DMS 273 treated with DMSO at 0.1 percent for 48 hours (cell line): ENCODE results near the gene PIP5KL1.

Source experiments
- DNase-seq: peaks from one replicate; lab custom pipeline; 2025; lab: John Stamatoyannopoulos, UW

PIP5KL1 gene, protein sequence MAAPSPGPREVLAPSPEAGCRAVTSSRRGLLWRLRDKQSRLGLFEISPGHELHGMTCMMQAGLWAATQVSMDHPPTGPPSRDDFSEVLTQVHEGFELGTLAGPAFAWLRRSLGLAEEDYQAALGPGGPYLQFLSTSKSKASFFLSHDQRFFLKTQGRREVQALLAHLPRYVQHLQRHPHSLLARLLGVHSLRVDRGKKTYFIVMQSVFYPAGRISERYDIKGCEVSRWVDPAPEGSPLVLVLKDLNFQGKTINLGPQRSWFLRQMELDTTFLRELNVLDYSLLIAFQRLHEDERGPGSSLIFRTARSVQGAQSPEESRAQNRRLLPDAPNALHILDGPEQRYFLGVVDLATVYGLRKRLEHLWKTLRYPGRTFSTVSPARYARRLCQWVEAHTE

DNA sequence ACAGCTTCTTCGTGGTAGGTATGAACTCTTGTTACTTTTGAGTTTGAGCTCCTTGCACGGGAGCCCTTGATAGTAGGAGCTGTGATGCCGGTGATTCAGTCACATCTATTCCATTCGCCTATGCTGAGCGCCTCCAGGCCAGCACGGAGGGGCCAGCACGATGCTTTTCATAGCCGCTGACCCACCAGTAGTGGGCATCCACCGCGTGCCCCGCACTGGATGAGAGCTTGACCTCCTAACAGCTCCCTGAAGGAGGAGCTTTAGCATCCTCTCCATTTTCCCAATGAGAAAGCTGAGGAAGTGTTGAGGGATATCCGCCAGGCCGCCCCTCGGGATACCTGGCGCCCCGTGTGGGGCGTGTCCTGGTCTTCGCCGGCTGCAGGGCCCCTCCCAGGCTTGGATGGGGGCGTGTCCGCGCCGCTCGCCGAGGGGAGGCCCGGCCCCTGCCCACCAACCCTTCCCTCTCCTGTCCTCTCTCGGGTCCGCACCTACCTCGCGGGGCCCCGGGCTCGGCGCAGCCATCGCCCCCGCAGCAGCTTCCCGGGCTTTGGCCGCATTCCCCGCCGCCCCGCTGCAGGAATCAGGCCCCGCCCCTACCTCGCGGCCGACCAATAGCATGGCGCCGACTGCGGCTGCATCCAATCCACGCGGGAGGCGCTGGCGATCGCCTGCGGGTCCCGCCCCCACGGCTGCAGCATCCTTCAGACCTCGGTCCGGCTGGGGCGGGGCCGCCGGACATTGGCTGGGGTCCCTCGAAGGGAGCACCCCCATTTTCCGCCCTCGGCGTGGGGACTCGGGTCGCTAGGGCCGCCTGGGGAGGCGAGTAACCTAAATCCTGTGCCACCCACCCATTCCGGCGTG lies at the start of gene PIP5KL1:
TSS of gene PIP5KL1 (minus strand) at position 547 of the 861 bp plus-strand sequence. CDS start at position 522, 25 bp downstream.
- peak; percentile 44 for DNase-seq

DNA sequence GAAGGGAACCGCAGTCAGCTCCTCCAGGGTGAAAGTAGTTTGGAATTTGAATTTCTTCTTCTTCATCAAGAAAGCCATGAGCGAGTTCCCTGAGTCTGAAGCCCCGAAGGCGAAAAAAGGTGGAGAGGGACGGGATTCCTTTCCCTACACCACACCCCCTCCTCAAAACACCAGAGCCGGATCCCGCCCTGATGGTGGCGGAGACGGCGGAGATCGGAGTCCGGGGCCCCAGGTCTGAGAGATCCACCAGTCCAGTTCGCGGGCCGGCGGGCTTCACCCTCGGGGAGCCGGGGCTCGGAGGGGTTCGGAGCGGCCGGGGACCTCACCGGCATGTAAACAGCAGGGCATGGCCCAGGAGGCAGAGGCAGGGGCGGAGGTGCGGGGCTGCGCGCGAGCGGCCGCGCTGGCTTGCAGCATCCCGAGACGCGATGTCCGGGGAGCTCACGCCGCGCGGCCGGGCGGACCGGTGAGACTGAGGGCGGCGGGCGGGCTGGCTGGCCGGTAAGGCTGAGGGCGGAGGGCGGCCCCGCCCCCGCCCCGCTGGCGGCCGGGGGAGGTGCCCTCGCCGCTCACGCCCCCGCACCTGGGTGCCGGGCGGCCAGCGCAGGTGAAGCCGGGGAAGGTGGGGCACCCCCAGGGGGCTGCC lies 49.6 kb upstream of the PIP5KL1 start:
- no peak for DNase-seq

DNA sequence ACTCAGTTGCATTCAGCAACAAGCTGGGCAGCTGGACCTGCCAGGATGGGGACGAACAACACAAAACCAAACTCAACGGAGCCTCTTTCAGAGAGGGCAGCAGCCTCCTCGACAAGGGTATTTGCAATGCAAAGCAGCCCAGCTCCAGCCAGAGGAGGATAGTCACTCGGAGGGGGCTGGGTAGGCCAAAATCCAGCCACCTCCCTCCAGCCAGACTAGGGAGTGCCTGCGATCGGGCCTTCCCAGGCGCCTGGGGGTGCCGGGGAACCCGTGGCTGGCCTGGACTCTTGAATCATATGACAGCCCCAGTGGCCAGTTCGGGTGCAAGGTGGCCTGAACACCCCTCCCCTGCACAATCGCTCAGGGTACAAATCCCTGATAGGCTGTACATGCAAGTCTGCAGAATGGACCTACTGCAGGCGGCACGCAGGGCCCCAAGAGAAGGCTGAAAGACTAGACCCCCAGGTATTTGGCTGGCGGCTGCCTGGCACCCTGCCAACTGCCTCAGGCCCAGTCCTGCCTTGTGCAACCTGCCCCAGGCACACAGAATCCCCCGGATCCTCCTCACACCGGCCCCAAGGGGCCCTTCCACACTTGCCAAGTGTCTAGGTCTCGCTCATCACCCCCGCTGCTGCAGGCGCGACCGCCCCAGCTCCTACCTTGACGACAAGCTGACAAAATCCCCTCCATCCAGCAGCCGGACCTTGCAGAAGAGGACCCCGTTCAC lies 48.9 kb upstream of the PIP5KL1 start:
- no peak for DNase-seq

DNA sequence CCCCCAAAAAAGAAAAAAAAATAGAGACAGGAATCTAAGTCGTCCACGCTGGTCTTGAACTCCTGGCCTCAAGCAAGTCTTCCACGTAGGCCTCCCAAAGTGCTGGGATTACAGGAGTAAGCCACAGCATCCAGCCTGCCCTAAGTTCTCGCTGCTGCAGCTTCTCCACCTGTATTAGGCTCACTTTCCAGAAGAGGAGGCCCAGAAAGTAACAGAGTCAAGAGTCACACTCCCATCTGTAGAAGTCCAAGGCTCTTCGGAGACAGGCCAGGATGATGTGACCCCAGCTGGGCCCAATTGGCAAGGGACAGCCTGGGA lies 48.4 kb upstream of the PIP5KL1 start:
- no peak for DNase-seq

DNA sequence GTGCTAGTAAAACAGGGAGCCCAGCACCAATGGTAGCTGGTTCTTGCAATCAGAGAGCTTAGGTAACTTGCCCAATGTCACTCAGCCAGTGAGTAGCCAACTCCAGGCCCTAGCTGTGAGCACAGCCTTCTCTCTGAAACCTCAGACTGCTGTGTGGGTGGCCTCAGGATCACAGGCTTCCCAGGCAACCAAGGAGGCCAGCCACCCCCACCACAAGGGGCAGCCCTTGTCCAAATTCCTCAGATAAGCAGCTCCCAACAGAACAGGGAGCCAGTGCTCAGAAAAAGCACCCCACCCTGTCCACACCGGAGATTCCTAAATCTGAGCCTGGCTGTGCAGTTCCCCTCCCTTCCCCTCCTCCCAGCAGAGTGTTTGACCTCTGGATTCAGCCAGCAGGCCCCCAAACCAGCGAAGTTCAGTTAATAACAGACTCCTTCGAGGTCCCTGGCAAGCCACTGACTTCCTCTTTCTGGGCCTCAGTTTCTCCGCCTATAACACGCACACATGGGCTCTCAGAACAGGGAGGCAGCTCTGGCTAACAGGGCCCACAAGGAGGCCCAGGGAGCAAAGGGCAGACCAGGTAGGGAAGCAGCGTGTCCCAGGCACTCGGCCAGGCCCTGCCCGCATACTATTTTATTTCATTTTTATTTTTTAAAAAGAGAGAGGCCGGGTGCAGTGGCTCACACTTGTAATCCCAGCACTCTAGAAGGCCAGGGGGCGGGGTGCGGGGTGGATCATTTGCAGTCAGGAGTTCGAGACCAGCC lies 47.5 kb upstream of the PIP5KL1 start:
- no peak for DNase-seq

DNA sequence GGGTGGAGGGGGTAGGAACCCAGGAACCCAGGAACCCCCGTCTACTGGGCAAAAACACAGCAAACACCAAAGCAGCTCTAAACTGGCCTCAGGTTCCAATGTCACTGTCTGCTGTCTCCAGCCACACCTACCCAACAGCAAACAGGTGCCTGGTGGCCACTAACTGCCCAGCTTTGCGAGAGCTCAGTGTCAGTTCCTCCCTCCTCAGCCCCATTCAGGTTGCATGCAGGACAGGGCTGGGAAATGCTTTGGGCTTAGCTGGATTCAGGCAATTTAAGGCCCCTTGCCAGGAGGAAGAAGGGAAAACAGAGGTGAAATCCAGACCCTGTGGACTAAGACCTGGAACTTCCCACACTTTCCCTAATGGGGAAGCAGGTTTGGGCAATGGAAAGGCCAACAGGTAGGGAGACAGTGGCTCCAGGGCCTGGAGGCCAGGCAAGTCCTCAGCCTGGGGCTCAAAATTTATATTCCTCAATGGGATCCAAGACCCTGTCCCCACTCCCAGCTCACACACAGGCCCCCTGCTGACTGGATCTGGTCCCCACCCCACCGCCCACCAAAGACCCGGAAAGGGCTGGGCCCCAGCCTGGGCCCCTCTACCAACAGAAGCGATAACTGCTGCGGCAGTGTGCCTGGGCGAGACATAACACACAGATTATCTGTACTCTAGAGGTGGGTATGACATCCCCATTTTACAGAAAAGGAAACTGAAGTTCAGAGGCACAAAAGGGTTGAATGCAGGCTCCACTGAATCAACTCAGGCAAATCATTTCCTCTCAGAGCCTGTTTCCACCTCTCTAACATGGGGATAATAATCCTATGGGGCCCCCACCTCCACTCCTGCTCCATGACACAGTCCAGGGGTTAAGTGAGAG lies 46.7 kb upstream of the PIP5KL1 start:
- no peak for DNase-seq

DNA sequence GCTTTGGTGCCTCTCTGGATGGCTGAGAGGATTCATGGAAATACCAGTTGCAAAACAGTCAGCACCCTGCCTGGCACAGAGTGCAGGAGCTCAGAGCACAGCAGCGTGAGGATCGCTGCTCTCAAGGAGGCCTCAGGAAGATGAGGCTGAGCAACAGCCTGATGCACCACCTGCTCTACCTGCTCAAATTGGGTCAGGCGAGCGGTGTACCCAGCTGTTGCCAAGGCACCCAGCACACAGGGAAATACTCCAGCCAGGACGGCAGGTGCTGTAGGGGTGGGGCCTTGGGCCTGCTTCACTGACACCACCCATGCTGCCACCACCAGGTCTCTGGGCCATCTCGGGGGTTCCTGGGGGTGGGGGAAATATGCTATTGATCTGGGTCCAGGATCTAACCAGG lies 45.9 kb upstream of the PIP5KL1 start:
- no peak for DNase-seq

DNA sequence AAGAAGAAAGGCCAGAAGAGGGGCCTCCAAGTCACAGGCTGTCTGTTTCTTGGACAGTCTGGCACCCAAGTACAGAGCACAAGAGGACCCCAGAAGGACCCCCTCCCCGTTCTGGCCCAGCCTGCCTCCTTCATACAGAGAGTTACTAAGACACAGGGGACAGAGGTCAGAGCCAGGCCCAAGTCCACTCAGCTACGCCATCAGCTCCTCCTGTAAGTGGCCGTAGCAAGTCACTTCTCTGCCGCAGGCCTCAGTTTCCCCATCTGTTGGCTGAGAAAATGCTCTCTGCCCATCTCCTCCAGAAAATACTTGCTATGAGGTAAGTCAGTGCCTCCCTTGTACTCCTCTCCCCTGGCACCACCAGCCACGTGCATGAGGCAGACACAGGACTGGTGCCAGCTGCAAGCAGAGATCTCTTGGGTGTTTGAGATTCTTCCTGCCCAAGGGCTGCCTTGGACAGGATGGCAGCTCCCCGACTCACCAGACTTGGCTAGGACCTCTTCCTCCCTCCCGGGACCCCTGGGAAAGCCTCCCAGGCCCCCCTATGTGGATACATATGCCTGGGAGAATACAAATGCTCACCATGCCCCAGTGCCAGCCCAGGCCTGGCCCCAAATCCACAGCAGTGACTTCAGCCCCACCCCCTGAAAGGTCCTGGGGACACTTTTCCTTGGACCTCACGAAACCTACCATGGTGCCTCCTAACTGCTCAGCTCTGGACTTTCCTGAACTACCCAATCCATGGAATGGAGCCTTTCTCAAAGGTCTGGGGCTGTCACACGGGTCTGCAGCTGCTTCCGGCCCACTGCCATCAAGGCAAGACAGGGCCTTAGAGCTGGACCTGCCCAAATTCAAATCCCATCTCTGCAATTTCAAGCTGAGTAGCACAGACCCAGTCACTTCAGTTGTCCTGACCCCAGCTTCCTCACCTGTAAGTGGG lies 45.1 kb upstream of the PIP5KL1 start:
- no peak for DNase-seq

DNA sequence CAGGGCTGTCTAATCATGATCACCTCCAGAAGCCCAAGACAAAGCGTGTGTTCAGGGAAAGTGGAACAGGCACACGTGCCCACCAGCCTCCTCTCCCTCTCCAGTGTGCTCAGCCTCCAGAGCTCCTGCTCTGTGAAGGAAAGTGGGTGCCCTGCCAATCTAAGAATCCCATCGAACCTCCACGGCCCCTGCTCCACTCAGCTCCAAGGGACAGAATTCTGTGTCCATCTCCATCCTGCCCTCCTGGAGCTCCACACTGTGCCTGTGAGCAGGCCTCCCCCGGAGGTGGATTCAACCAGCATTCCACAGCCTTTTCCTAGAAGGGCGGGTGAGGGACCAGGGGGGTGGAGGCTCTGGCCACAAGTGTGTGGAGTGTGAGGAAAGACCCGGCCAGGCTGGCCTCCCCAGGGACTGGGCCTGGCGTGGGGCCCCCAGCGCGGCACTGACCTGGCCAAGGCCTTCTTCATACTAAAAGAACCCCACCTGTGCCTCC lies 44.2 kb upstream of the PIP5KL1 start:
- no peak for DNase-seq

DNA sequence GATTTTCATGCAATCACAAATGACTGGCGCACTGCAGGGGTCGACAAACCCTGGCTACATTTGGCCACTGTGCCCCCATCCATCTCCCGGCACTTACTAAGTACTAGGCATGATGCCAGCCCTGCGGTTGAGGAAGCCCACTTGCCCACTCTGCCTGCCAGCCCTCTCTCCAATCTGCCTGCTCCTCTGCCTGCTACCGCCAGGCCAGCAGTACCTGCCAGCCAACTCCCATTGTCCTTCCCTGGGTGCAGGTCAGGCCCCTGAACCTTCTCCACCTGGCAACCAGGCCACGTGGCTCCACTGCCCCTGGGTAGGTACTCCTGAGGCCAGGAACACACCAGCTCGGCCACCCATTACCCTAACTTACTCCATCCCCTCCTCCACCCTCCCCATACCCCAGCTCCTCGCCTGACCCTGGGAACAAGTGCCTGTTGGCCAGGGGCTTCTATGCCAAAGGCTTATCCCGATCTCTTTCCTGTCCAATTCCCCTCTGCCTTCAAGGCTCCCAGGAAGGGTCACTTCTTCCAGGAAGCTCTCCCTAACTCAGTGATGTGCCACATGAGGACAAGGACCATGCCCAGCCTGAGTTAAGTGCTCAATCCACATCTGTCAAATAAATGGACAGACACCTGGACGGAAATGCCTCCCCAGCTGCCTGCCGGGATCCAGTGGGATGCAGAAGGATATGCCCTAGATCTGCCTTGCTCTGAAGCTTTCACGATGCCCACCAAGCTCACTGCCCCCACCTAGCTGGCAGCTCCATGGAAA lies 43.6 kb upstream of the PIP5KL1 start:
- no peak for DNase-seq

DNA sequence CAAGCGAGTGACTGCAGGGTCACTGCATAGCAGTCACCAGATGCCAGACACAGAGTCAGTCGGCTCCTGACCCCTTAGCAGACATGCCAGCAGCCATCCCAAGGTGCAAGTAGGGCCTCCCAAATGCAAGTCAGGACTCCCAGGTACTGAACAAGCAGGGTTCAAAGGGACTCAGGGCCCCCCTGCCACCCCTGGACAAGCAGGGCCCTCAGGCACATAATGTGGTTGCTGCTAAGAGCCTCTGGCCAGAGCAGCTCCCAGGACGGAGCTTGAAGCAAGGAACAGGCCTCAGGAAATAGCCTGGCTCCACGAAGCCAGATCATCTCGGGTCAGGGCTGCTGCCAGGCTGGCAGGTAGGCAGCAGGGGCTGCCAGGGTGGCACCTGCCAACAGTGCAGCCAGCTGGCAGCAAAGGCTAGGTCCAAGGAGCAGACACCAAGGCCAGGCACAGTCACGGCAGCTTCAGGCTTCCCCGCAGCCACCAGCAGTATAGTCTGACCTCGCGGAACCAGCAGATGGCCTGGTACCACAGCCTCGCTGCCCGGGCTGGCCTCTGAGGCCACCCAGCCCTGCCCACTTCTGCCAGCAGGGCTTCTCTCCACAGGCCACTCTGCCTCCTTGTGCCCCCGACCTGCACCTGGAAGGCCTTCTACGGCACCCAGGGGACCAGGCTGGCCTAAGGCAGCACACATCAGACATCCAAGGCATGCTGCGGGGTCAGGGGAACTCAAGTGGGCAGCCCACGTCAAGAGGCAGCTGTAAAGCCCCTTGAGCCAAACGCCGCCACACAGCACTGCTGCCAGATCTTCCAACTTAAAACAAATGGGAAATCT lies 42.8 kb upstream of the PIP5KL1 start:
- DNase-seq: no peak

DNA sequence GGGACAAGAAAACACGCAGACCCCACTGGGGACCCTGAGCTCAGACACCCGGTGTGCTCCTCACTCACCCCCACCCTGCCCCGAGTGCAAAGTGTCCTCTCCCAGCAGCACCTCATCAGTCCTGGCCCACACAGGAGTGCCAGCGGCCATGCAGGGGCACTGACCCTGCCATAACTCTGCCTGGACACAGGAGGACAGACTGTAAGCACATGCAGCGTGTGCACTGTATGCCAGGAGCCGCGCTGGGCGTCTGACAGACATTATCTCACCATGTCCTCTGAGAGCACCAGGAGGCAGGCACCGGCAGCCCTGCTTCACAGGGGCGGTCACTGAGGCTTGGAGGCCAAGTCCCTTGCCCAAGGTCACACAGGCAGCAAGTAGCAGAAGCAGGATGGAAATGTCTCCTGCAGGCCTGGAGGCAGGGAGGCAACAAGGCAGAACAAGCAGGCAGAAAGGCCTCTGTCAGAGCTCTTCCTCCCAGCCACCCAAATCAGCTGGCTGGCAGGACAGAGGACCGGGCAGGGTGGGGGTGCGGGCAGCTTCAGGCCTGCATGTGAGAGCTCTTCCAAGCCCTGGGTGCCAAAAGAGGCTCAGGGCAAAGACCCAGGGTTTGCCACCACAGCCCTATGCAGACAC lies 41.8 kb upstream of the PIP5KL1 start:
- no peak for DNase-seq

DNA sequence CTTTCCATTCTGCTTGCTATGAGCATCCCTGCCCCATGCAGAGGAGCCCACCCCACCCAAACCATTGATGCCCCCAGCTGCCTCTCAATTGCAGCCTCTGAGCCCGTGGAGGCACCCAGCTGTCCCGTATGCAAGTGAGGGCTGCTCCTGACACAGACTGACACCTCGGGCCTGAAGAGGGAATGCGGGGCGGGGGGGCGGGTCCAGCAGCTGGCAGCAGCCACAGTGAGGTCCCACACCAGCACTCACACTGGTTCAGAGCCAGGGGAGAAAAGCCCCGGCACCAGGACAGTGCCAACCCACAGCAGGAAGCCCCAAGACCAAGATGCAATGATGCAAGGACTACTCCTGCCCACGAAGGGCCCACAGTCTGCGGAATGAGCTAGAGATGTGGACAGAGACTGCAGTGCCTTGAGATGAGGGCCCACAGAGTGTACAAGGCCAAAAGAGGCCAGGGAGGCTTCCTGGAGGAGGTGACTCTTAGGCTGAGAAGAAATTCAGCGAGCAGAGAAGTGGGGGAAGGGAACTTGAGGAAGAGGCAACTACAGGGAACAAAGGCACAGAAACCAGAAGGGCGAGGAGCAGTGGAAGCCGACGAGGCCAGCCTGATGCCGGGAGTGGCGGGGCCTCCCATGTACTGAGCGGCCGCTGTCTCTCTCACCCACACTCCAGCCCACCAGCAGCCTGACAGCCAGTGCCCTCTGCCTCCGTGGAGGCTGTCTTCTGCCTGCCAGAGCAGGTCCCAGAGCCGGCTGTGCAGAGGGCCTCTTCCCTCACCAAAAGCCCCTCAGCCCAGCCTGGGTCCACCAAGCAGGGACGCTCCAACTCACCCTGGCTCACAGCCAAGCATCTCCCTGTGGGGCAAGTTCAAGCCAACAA lies 41.0 kb upstream of the PIP5KL1 start:
- no peak for DNase-seq

DNA sequence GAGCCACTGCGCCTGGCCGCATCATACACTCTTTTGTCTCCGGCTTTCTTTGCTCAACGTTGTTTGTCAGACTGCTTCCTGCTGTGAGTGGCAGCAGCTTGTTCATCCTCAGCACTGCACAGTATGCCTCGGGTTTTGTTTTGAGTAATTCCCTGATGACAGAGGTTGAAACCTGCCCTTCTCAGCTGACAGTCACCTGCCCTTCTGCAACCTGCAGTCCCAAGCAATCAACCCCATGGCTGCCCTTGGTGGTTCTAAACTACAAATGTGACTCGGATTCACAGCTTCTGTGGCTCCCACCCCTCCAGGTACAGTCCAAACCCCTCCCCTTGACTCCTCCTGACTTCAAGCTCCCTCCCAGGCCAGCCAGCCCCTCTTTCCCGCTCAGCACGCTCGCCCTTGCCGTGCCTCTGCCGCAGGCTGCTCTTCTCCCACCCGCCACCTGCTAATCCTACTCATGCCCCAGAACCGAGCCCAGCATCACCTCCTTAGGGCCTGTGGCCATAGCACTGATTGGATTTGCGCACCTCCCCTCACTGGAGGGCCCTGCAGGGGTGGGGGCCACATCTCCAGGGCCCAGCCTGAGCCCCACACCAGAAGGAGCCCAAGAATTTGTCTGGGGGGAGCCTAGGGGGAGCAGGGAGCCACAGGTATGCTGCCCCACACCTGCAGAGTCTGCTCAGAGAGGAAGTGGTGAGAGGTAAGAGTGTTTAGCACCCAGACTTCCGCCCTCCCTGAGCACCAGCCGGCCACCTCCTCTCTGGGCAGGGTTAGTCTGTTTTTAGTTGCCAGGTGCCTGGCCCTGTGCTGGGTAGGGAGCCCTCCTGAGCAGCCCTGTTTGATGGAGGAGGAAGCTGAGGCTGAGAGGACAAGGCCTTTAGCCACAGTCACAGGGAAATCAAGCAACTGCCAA lies 40.1 kb upstream of the PIP5KL1 start:
- DNase-seq: no peak
